DMS153 (cell line): ENCODE results near the gene SWSAP1.
"Not testable (repeated sequence)": the region's sequence is repeated elsewhere in the genome, so short reads cannot be mapped to it uniquely, and the experiment has no call there.

Experiments used
- DNase-seq: peaks from one replicate; lab custom pipeline; 2025; lab: John Stamatoyannopoulos, UW

Gene SWSAP1

DNA sequence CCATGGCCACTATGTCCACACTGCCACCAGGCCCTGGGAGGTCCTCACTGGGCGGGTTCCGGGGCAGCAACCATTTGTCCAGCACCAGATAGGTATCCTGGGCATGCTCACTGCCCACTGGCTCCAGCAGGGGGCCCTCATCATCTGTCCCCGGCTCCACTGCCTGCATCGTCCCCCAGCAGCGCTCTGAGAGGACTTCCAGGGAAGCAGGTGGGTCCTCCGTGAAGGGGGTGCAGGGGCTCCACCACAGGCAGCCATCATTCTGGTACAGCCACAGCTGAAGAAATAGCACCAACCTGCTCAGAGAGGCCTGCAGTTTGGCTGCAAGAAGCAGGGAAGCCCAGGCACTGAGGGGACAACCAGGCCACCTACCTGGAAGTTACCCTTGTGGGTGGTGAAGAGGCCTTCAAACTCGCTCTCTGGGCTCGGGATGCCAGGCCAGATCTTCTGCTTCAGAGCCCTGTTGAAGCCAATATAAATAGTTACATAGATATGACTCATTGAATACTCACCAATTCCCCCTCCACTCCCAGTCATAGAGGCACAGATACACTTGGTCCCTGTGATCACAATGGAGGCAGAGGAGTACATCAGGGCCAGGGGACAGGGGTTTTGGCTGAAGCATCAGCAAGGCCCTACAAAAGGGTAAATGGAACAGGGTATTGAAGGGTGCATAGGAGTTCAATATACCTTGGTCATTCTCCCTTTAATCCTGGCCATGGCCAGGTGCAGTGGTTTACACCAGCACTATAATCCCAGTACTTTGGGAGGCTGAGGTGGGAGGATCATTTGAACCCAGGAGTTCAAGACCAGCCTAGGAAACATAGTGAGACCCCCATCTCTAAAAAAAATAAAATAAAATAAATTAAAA lies 4.1 kb downstream of the SWSAP1 start:
- DNase-seq: no peak

- DNase-seq: not testable (repeated sequence)
Observed at GRCh38 chr19:11379269-11379845, 4.9 kb downstream of the SWSAP1 start.

GRCh38 chr19:11379857-11380350 lies 5.4 kb downstream of the SWSAP1 start:
- DNase-seq: no peak

DNA sequence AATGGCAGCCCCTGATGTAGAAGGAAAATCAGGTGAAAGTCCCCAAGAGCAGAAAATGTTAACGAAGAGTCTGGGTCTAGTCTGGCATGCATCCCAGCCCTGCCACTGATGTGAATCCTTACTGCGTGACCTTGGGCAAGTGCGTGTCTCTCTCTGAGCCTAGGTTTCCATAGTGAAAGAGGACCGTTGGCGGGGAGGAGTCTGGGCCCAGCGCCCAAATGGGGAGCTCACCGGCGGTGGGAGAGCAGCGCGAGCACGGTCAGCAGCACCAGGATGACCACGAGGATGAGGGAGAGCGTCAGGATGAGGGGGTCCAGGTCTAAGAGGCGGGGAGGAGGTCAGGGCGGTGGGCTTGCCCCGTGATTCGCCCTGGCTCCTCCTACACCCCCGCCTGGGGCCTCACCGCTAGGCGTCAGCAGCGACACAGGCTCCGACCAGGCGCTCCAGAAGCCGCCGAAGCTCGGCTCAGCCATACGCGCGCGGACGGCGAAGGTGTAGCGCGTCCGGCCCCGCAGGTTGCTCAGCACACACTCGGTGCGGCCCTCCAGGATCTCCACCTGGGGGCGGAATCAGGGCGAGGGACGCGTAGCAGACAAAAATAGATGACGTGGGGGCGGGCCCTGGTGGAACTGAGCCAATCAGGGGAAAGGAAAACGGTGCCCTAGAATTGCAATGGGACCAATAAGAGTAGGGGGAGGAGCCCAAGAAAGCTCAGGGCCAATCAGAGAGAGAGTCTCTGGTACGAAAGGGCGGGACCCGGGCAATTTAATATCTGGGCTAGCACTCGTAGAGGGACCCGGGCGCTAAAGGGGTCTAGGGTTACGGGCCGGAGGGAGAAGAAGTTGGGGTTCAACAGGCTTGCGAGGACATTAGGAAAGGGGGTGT lies 6.4 kb downstream of the SWSAP1 start:
- peak; percentile 98 for DNase-seq

GRCh38 chr19:11382898-11383705 lies 8.6 kb downstream of the SWSAP1 start:
- DNase-seq: peak; percentile 44

DNA sequence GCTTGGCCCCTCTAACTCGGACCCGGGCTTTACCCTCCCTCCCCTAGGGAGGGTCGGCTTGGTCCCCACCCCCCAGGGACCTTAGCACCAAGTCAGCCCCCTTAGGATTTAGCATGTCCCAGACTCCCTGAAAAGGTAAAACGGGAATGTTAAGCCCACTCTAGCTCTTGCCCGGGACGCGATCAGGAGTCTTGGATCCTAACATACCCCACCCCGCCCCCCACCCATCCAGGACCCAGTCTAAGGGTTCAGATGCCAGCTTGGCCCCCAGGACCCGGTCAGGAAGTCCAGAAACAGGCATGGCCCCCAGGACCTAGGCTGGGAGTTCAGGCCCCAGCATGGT lies 9.2 kb downstream of the SWSAP1 start:
- DNase-seq: no peak

DNA sequence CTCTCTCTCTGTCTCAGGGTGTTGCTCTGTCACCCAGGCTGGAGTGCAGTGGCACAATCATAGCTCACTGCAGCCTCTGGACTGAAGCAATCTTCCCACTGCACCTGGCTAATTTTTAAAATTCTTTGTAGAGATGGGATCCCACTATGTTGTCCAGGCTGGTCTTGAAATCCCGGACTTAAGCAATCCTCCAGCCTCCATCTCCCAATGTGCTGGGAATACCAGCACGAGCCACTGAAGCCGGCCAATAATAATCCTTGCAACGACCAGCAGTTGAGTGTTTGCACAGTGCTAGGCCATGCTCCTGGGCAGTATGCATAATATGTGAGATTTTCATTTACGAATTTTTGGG lies 10.3 kb downstream of the SWSAP1 start:
- no peak for DNase-seq

DNA sequence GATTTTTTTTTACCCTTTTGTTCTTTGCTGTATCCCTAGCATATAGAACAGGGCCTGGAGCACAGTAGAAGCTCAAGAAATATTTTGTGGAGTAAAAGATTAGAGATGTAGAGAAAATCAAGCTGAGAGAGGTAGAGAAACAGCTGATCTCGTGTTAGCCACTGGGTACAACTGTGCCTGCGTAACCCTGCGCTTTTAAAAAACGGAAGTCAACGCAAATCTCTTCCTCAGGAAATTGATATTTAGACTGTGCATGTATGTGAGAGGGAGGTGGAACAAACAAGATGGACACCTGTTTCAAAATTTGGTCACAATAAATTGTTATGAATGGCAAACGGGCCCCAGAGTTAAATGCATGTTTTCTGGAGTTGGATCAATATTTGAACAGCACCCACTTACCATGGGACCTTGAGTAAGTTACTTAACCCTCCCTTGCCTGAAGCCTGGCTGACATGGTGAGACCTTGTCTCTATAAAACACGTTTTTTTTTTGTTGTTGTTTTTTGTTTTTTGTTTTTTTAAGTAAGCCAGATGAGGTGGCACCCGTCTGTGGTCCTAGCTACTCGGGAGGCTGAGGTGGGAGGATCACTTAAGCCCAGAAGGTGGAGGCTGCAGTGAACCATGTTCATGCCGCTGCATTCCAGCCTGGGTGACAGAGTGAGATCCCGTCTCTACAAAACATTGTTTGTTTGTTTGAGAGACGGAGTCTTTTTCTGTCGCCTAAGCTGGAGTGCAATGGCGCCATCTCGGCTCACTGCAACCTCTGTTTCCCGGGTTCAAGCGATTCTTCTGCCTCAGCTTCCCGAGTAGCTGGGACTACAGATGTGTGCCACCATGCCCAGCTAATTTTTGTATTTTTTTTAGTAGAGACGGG lies 12.9 kb downstream of the SWSAP1 start:
- DNase-seq: peak; percentile 15

DNA sequence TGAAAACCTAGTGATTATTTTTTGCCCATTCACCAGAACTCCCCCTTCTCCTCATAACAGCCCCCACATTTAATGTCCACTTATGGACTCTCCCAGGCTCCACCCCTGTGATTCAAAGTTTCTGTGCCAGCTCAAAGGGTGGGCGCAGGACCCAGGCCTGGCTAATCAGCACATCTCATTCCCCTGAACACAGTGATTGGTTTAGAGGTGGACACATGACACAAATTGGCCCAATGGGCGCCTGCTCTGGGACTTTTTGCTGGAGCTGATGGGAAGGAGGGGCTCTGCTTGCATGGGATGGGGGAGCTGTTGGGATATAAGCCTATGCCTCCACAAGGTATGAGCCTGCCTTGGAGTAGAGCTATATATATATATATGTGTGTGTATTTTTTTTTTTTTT lies 15.9 kb downstream of the SWSAP1 start:
- no peak for DNase-seq

DNA sequence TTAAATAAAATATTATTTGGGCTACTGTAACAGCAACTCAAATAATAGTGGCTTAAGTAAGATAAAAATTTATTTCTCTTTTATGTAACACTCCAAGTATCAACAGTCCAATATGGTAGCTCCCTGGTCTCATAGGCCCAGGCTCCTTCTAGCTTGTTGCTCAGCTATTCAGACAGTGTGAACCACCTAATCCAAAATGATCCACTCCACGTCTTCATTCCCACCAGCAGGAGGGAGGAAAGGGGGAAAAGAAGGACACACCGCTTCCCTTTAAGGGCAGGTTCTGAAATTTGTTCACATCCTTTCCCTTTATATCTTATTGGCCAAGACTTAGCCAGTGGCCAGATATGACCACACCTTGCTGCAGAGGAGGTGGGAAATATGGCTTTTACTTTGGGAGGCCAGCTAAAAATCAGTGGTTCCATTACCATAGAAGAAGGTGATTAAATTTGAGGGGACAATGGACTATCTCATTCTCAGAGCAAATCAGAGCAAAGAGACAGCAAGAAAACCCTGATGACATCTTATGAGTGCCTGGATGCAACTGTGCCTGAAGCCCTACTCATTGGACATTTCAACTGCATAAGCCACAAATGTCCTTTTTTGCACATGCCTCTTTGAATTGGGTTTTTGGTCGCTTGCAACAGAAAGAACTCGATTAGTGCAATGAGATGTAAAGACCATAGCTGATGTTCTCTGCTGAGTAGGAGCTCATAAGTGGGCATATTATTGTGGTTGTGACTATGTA lies 16.6 kb downstream of the SWSAP1 start:
- DNase-seq: no peak

GRCh38 chr19:11397089-11397610 lies 22.7 kb downstream of the SWSAP1 start:
- no peak for DNase-seq

- DNase-seq: no peak
Observed at GRCh38 chr19:11399667-11400066, 25.2 kb downstream of the SWSAP1 start.

DNA sequence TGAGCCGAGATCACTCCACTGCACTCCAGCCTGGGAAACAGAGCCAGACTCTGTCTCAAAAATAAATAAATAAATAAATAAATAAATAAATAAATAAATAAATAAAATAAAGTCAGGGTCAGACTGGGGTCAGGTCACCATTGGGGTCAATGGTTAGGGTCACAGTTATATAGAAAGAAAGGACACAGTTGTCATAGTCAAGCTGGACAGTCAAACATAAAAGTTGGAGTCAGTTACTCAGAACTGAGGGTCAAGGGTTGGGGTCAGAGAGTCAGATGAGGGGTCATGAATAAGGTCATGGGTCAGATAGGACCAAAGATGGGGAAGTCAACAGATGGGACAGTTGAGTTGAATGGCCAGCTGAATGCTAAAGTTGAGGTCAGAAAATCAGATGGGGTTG lies 26.3 kb downstream of the SWSAP1 start:
- DNase-seq: no peak

DNA sequence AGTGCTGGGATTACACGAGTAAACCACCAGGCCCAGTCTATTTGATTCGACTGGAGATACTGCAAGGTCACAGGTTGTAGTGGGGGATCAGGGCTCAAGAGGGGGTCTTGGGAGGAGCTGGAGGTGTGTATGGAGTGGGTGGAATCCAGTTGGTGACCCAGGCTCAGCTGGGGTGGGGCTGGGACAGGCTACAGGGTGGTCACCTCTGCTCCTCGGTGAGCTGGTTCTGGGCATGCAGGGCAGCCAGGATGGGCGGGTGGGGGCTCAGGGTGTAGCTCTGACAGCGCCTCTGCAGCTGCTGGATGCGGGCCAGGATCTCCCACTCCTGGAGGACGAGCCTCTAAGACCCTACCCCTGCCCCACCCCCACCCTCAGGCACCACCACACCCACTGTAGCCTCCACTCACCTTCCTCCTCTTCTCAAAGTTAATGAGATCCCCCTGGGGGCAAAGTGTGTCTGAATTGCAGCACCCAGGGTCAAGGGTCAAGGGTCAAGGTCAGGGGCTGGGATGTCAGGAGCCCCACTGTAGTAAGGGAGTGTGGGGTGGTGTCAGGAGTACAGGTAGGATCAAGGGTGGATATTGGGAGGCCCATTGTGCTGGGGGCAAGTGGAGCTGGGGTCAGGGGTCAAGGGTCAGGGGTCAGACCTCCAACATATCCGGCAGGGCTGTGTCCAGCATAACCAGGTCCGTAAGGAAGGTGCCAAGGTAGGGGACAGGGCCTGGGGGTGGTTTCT lies 27.5 kb downstream of the SWSAP1 start:
- no peak for DNase-seq

- DNase-seq: no peak
Observed at GRCh38 chr19:11404588-11405222, 30.2 kb downstream of the SWSAP1 start.

DNA sequence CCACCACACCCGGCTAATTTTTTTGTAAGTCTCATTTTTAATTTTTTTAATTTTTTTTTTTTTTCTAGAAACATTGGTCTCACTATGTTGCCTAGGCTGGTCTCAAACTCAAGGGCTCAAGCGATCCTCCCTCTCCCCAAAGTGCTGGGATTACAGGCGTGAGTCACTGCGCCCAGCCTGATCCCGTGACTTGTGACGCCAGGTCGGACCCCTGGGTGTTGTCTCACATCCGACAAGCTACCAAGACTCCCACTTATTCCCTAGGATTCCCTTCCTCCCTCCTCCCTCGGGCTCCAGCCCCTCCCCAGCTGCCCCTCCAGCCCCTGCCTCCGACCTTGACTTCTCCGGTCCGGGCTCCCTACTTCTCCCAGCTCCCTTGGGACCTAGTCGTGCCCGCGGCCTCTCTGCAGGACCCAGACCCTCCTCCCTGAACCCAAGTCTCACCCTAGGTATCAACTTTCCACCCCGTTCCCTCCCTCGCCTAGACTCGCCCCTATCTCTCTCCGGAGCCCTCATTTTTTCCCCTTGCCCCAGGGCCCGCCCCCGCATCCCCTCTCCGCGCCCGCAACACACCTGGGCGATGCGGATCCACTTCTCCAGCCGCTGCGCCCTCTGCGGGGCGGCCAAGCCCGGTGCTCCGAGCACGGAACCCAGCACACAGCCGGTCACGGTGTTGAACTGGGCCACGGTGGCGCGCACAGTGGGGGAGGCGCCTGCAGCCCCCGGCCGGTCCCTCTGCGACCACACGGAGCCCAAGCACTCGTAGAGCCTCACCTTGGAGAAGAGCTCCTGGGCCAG lies 31.6 kb downstream of the SWSAP1 start:
- DNase-seq: no peak

- not testable (repeated sequence) for DNase-seq
Observed at GRCh38 chr19:11406703-11407236, 32.3 kb downstream of the SWSAP1 start.

- no peak for DNase-seq
Observed at GRCh38 chr19:11408591-11408990, 34.1 kb downstream of the SWSAP1 start.
